ENCODE results near the gene SPG11. TPM values are rescaled to one million over a fixed set of nuclear protein-coding genes. Genes with fewer than 3 reads are reported as not detected.

SPG11 gene
- total RNA-seq, 1 experiment from 2014 or later, result 55.0 TPM

GRCh38 chr15:44606740-44607139 lies 56.7 kb downstream of the SPG11 start:
- Histone ChIP-seq H3K27ac (ENCODE audit: low read length) (no peak overlapping the region), H3K36me3 (ENCODE audit: control insufficient read depth, insufficient read depth, low read length) (peaks cover 23% of the 10 kb centered on the region), H3K4me3 (ENCODE audit: low read depth in 2 of 2, low read length in 2 of 2) (no peak overlapping the region), H3K27me3 (ENCODE audit: control insufficient read depth, insufficient read depth, low read length) (no peaks in the 10 kb centered on the region), H3K4me1 (ENCODE audit: control insufficient read depth, insufficient read depth, low read length) (no peaks in the 10 kb centered on the region), H3K9me3 (ENCODE audit: control insufficient read depth, insufficient read depth, low read depth, low read length) (no peaks in the 10 kb centered on the region)
- ChIA-PET POLR2A (no interaction called here), CTCF (no interaction called here)
- intact Hi-C loops (cut with micrococcal nuclease; ENCODE audit: unreplicated experiment), result no loop called here
- ATAC-seq, result no peak
- TF ChIP-seq, protein P1, sequence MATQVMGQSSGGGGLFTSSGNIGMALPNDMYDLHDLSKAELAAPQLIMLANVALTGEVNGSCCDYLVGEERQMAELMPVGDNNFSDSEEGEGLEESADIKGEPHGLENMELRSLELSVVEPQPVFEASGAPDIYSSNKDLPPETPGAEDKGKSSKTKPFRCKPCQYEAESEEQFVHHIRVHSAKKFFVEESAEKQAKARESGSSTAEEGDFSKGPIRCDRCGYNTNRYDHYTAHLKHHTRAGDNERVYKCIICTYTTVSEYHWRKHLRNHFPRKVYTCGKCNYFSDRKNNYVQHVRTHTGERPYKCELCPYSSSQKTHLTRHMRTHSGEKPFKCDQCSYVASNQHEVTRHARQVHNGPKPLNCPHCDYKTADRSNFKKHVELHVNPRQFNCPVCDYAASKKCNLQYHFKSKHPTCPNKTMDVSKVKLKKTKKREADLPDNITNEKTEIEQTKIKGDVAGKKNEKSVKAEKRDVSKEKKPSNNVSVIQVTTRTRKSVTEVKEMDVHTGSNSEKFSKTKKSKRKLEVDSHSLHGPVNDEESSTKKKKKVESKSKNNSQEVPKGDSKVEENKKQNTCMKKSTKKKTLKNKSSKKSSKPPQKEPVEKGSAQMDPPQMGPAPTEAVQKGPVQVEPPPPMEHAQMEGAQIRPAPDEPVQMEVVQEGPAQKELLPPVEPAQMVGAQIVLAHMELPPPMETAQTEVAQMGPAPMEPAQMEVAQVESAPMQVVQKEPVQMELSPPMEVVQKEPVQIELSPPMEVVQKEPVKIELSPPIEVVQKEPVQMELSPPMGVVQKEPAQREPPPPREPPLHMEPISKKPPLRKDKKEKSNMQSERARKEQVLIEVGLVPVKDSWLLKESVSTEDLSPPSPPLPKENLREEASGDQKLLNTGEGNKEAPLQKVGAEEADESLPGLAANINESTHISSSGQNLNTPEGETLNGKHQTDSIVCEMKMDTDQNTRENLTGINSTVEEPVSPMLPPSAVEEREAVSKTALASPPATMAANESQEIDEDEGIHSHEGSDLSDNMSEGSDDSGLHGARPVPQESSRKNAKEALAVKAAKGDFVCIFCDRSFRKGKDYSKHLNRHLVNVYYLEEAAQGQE (IDR thresholded peaks at IDR 0.05; ENCODE audit: insufficient read depth in 1 of 2, low read depth in 2 of 2, low read length in 1 of 2), result no peak
- TF ChIP-seq CTCF (IDR thresholded peaks at IDR 0.05) (no peak), SIN3A (IDR thresholded peaks at IDR 0.05; ENCODE audit: borderline replicate concordance, insufficient read depth, low read depth, low read length) (no peak), TCF7L2 (IDR thresholded peaks at IDR 0.05; ENCODE audit: low read depth, low read length) (no peak), POLR2AphosphoS5 (IDR thresholded peaks at IDR 0.05; ENCODE audit: low read depth, low read length) (no peak)
- in situ Hi-C loops (cut with HindIII; ENCODE audit: low pct_unique_long_range_greater_than_20kb, low sequenced_read_pairs), result no loop called here
- no peak for DNase-seq (ENCODE audit: low read depth, low spot score)
- BruUV-seq (replicated peaks), result no TSS peak

- in situ Hi-C loops (cut with HindIII; ENCODE audit: low pct_unique_long_range_greater_than_20kb, low sequenced_read_pairs), result no loop called here
Observed at GRCh38 chr15:44603126-44603525, 60.3 kb downstream of the SPG11 start.

More at GRCh38 chr15:44603126-44603525, 60.3 kb downstream of the SPG11 start:
- H3K27me3 ChIP-seq (ENCODE audit: control insufficient read depth, insufficient read depth, low read length), result no peaks in the 10 kb centered on the region
- ChIA-PET POLR2A (no interaction called here), CTCF (no interaction called here)
- no peak overlapping the region for H3K4me3 ChIP-seq (ENCODE audit: low read depth in 2 of 2, low read length in 2 of 2)
- DNase-seq (ENCODE audit: low read depth, low spot score) (no peak), ATAC-seq (no peak)
- no peak for TF ChIP-seq CTCF (IDR thresholded peaks at IDR 0.05)
- TF ChIP-seq SIN3A (IDR thresholded peaks at IDR 0.05; ENCODE audit: borderline replicate concordance, insufficient read depth, low read depth, low read length), result no peak
- TF ChIP-seq, protein P1 (IDR thresholded peaks at IDR 0.05; ENCODE audit: insufficient read depth in 1 of 2, low read depth in 2 of 2, low read length in 1 of 2), result no peak
- TF ChIP-seq TCF7L2 (IDR thresholded peaks at IDR 0.05; ENCODE audit: low read depth, low read length), result no peak
- TF ChIP-seq POLR2AphosphoS5 (IDR thresholded peaks at IDR 0.05; ENCODE audit: low read depth, low read length), result no peak
- no peaks in the 10 kb centered on the region for H3K4me1 ChIP-seq (ENCODE audit: control insufficient read depth, insufficient read depth, low read length)
- intact Hi-C loops (cut with micrococcal nuclease; ENCODE audit: unreplicated experiment), result no loop called here
- BruUV-seq (replicated peaks), result no TSS peak
- no peaks in the 10 kb centered on the region for H3K9me3 ChIP-seq (ENCODE audit: control insufficient read depth, insufficient read depth, low read depth, low read length)
- no peak overlapping the region for H3K27ac ChIP-seq (ENCODE audit: low read length)
- H3K36me3 ChIP-seq (ENCODE audit: control insufficient read depth, insufficient read depth, low read length), result peaks cover 18% of the 10 kb centered on the region

Data from Panc1 (cell line).